K562 (cell line): ENCODE results near the gene AP1AR. TPM values are rescaled to one million over a fixed set of nuclear protein-coding genes. Genes with fewer than 3 reads are reported as not detected.
A peak's percentile ranks its signal among the peaks of the same experiment; 100 is the strongest.

Experiments
- ATAC-seq: fragments of 200-7000 bp; cut with Tn5 transposase; 3 replicates; pipeline ENCODE4 v1.9.1; 2020; ENCODE audit warnings: moderate library complexity
- BruUV-seq: library from RNA; stranded (reverse); fragments of 400-500 nt; replicated peaks from 2 replicates; lab custom pipeline; 2021; lab: Mats Ljungman, UMichigan
- CTCF ChIA-PET: fragments of 300-600 bp; formaldehyde crosslinking; extraction: SDS; loops from one replicate; lab custom pipeline; 2021; ENCODE audit warnings: low intra/inter-chr PET ratio; lab: Yijun Ruan, JAX
- POLR2A ChIA-PET: fragments of 300-600, 350-650 bp; sonication (Branson Sonifier 250); formaldehyde crosslinking; extraction: SDS; loops from one replicate; lab custom pipeline; 2021; ENCODE audit warnings: antibody characterized with exemption, inconsistent platforms; lab: Yijun Ruan, JAX
- DNase-seq, 4 experiments: peaks; one replicate each; pipeline versions ENCODE4 v3.0.0 to v3.0.0-alpha.2; 2011 to 2018; ENCODE audit warnings: low spot score in 3 of 4, mixed read lengths in 3 of 4; ENCODE audit errors: extremely low read depth in 1 of 4
- FAIRE-seq: peaks from 2 replicates; lab custom pipeline; 2011; peaks lifted over from hg19 to GRCh38; lab: Jason Lieb, UNC
- H2AFZ ChIP-seq: 2 replicates; pipeline ENCODE4 v1.6.0; 2011; ENCODE audit warnings: low read depth, low read length, control low read depth, inconsistent platforms
- H3K27ac ChIP-seq: fragments of 200-600 bp; 3 replicates; pipeline ENCODE4 v1.8.0; 2011; ENCODE audit warnings: low read depth, mild to moderate bottlenecking, control low read depth, inconsistent platforms, low read length, moderate library complexity, mixed read lengths; ENCODE audit errors: extremely low read depth
- H3K27me3 ChIP-seq, 2 experiments: fragments of 300-600 bp in 1 of 2; 2 replicates in 1 of 2; 3 replicates in 1 of 2; pipeline versions ENCODE4 v1.6.0 to v1.8.0; 2011; ENCODE audit warnings: inconsistent platforms in 2 of 2, low read length in 2 of 2, mild to moderate bottlenecking in 1 of 2, mixed read lengths in 1 of 2, moderate library complexity in 1 of 2; ENCODE audit not compliant: control insufficient read depth in 2 of 2, insufficient read depth in 2 of 2
- H3K36me3 ChIP-seq: fragments of 300-600 bp; 3 replicates; pipeline ENCODE4 v1.8.0; 2011; ENCODE audit warnings: mild to moderate bottlenecking, low read length, inconsistent platforms; ENCODE audit not compliant: control insufficient read depth, insufficient read depth
- H3K4me1 ChIP-seq, 2 experiments: fragments of 200-600 bp in 1 of 2; replicated peaks in 1 of 2; 2 replicates in 1 of 2; 3 replicates in 1 of 2; pipeline versions ENCODE4 v1.5.1 to v1.8.0; 2011; ENCODE audit warnings: inconsistent platforms in 2 of 2, low read length in 2 of 2, mild to moderate bottlenecking in 1 of 2, mixed read lengths in 1 of 2, moderate library complexity in 1 of 2; ENCODE audit not compliant: control insufficient read depth in 2 of 2, insufficient read depth in 2 of 2
- H3K4me2 ChIP-seq: 2 replicates; pipeline ENCODE4 v1.6.1; 2011; ENCODE audit warnings: low read length, control low read depth, inconsistent platforms, mixed read lengths; ENCODE audit not compliant: insufficient read depth
- H3K4me3 ChIP-seq: fragments of 200-600 bp; sonication (generic), shearing (Covaris generic); 2 replicates; pipeline ENCODE4 v1.5.1; 2016; ENCODE audit warnings: control low read depth, inconsistent platforms
- H3K79me2 ChIP-seq: fragments of 200-600 bp; 3 replicates; pipeline ENCODE4 v1.8.0; 2011; ENCODE audit warnings: low read length, inconsistent platforms; ENCODE audit not compliant: control insufficient read depth, insufficient read depth
- H3K9ac ChIP-seq, 2 experiments: 2 replicates each; pipeline versions ENCODE4 v1.6.0 to v1.6.1; 2011; ENCODE audit warnings: low read depth in 2 of 2, low read length in 2 of 2, control low read depth in 1 of 2, inconsistent platforms in 1 of 2, mild to moderate bottlenecking in 1 of 2, mixed read lengths in 1 of 2; ENCODE audit not compliant: insufficient read depth in 1 of 2
- H3K9me1 ChIP-seq: one replicate; pipeline ENCODE4 v1.6.0; 2011; ENCODE audit warnings: inconsistent platforms, mild to moderate bottlenecking, low read length, moderate library complexity; ENCODE audit not compliant: control insufficient read depth, insufficient read depth
- H3K9me3 ChIP-seq: replicated peaks from 2 replicates; pipeline ENCODE4 v1.5.1; 2011; ENCODE audit warnings: low read depth, low read length, inconsistent platforms; ENCODE audit not compliant: control insufficient read depth, insufficient read depth
- H4K20me1 ChIP-seq: replicated peaks from 2 replicates; pipeline ENCODE4 v1.6.1; 2011; ENCODE audit warnings: low read length, inconsistent platforms, mixed read lengths; ENCODE audit not compliant: control insufficient read depth, insufficient read depth
- CEBPG ChIP-seq, 3 experiments: fragments of 200-800 bp in 1 of 3; sonication (Bioruptor generic) in 1 of 3; sonication (generic) in 1 of 3; formaldehyde crosslinking in 1 of 3; IDR thresholded peaks in 2 of 3; conservative IDR thresholded peaks in 1 of 3; 2 replicates each; pipeline versions ENCODE4 v1.6.1 to v1.8.0; 2016 to 2022; ENCODE audit warnings: missing compliant biosample characterization in 2 of 3, missing genetic modification characterization in 2 of 3, mild to moderate bottlenecking in 1 of 3, missing genetic modification reagents in 1 of 3
- DDX20 ChIP-seq: fragments of 450-650 bp; IDR thresholded peaks from 2 replicates; pipeline ENCODE4 v1.6.1; 2016; ENCODE audit warnings: missing genetic modification characterization, low read depth, mild to moderate bottlenecking, missing compliant biosample characterization, moderate library complexity
- ELF4 ChIP-seq: fragments of 450-650 bp; formaldehyde crosslinking; IDR thresholded peaks from 2 replicates; pipeline ENCODE4 v1.4.0; 2022; ENCODE audit warnings: missing genetic modification characterization
- GABPA ChIP-seq: fragments of 200-800 bp; sonication (Bioruptor generic); conservative IDR thresholded peaks from 2 replicates; pipeline ENCODE4 v1.6.1; 2016; ENCODE audit warnings: low read depth, missing genetic modification characterization, missing compliant biosample characterization
- MTA3 ChIP-seq: fragments of 450-650 bp; formaldehyde crosslinking; IDR thresholded peaks from 2 replicates; pipeline ENCODE4 v1.6.1; 2017; ENCODE audit warnings: mild to moderate bottlenecking, borderline replicate concordance
- TBP ChIP-seq: optimal IDR thresholded peaks from 2 replicates; pipeline ENCODE3; 2011; ENCODE audit warnings: low read depth, low read length, improper control_type of control experiment
- ZC3H8 ChIP-seq: fragments of 450-650 bp; IDR thresholded peaks from 2 replicates; pipeline ENCODE4 v1.6.1; 2017
- WGBS: fragments of 100-300 bp; shearing (Covaris generic); methylation state at CpG from one replicate; pipeline ENCODE4 v1.1.6; 2016; ENCODE audit warnings: low coverage, mixed read lengths; ENCODE audit not compliant: insufficient coverage; ENCODE audit errors: missing lambda C conversion rate; 5-methylcytosine and 5-hydroxymethylcytosine counted together
- in situ Hi-C: fragments of 300-500 bp; cut with MboI; formaldehyde crosslinking; loops from 4 replicates; pipeline ENCODE4 v1.15.0; 2018; ENCODE audit warnings: inconsistent platforms, mixed read lengths
- intact Hi-C: fragments of 100-400 bp; cut with micrococcal nuclease; formaldehyde crosslinking; loops from 2 replicates; pipeline ENCODE4 v1.14.2; 2022
- polyA plus RNA-seq, 8 experiments: library from polyadenylated mRNA; depleted of rRNA in 4 of 8; stranded (reverse) in 5 of 8; unstranded in 3 of 8; fragments of >200 nt; fragmentation: Nextera tagmentation in 2 of 8; fragmentation: Illumina TruSeq in 1 of 8; extraction: Ambion mirVana in 2 of 8; extraction: Trizol in 1 of 8; gene quantifications; 2 replicates each; pipeline versions ENCODE4 v1.2.1 to v1.2.3, GENCODE V29; 2011 to 2014; ENCODE audit warnings: inconsistent platforms in 1 of 8, missing spikeins in 1 of 8
- total RNA-seq, 7 experiments: library from RNA; depleted of rRNA in 6 of 7; stranded (reverse); fragments of >200 nt in 6 of 7; fragmentation: Illumina TruSeq in 2 of 7; extraction: Trizol in 2 of 7; gene quantifications; 2 replicates each; pipeline versions ENCODE4 v1.2.1 to v1.2.3, GENCODE V29; 2011 to 2021; ENCODE audit warnings: low replicate concordance in 1 of 7
- TF ChIP-seq, protein P1 (sequence below): fragments of 250-450 bp; sonication (Bioruptor Pico); IDR thresholded peaks from 2 replicates; pipeline ENCODE4 v1.8.0; 2021; ENCODE audit warnings: mild to moderate bottlenecking, moderate library complexity

AP1AR gene
- total and polyA plus RNA-seq, 9 of the 15 experiments (the other 6 are each of a cell fraction or from before 2014, with no cell fraction given) = 2.6 to 20.7 (median 12.2) TPM

- Histone ChIP-seq H3K27me3 (no peaks in the 10 kb centered on the region), H3K9me1 (no peaks in the 10 kb centered on the region), H3K9me3 (no peaks in the 10 kb centered on the region), H3K4me3 (no peak overlapping the region), H3K4me2 (no peak overlapping the region), H2AFZ (peak overlapping the region; percentile 93), H3K9ac (no peak overlapping the region), H3K79me2 (peaks cover 4% of the 10 kb centered on the region; the same call in 2 of the 3 replicates), H3K27ac (no peak overlapping the region), H4K20me1 (no peaks in the 10 kb centered on the region), H3K4me1 (peaks cover 6 to 11% of the 10 kb centered on the region in 2 experiments; a peak in 4 of 5 replicates), H3K36me3 (no peaks in the 10 kb centered on the region)
- TF ChIP-seq CEBPG (CRISPR knock-in tag; IDR thresholded peaks at IDR 0.05) (no peak), CEBPG (tag; conservative IDR thresholded peaks at IDR 0.05 in 1 of 2, IDR thresholded peaks at IDR 0.05 in 1 of 2) (no peak), GABPA (tag) (no peak), MTA3 (no peak), ELF4 (CRISPR knock-in tag) (no peak), TBP (no peak), DDX20 (no peak), ZC3H8 (no peak)
- TF ChIP-seq, protein P1, sequence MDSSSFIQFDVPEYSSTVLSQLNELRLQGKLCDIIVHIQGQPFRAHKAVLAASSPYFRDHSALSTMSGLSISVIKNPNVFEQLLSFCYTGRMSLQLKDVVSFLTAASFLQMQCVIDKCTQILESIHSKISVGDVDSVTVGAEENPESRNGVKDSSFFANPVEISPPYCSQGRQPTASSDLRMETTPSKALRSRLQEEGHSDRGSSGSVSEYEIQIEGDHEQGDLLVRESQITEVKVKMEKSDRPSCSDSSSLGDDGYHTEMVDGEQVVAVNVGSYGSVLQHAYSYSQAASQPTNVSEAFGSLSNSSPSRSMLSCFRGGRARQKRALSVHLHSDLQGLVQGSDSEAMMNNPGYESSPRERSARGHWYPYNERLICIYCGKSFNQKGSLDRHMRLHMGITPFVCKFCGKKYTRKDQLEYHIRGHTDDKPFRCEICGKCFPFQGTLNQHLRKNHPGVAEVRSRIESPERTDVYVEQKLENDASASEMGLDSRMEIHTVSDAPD (CRISPR knock-in tag) = no peak
- FAIRE-seq = no peak
- WGBS = 69% methylated on average over 10 of the region's 10 CpGs
- in situ Hi-C loops = no loop called here
- no TSS peak for BruUV-seq
- ChIA-PET POLR2A (no interaction called here), CTCF (interaction anchor here (0.6 kb wide), 1 partner anchor 75 kb away, joined by 3 read pairs; no protein-coding TSS in a partner anchor)
- ATAC-seq = no peak
- intact Hi-C loops = no loop called here
- no peak for DNase-seq
Measured at GRCh38 chr4:112289407-112290253, 58.0 kb downstream of the AP1AR start.
